Measurements from ENCODE around the gene PGBD1.

PGBD1 gene

DNA sequence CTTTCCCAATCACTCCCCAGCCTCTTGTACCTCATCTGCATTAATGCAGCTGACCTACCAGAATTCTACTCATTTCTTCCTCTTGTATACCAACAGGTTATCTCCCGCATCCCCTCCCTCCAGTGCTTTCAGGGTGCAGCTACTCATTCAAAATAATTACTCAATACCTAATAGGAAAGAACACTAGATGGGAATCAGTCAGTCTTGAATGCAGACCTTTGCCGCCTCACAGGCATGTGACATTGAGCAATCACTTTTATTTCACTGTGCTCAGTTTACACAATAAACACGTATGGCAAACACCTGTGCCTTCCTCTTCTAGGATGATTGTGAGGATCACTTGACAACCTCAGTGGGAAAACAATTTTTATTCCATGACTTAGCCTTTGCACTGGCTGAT is 41.3 kb downstream of the PGBD1 start:
- DNase-seq (ENCODE audit: extremely low read depth, low read depth): no peak
- no peak overlapping the region for H3K4me3 ChIP-seq (replicated peaks; ENCODE audit: low read depth, low read length)
- TF ChIP-seq CTCF (IDR thresholded peaks at IDR 0.05; ENCODE audit: low read depth, low read length, missing control alignments): no peak

DNA sequence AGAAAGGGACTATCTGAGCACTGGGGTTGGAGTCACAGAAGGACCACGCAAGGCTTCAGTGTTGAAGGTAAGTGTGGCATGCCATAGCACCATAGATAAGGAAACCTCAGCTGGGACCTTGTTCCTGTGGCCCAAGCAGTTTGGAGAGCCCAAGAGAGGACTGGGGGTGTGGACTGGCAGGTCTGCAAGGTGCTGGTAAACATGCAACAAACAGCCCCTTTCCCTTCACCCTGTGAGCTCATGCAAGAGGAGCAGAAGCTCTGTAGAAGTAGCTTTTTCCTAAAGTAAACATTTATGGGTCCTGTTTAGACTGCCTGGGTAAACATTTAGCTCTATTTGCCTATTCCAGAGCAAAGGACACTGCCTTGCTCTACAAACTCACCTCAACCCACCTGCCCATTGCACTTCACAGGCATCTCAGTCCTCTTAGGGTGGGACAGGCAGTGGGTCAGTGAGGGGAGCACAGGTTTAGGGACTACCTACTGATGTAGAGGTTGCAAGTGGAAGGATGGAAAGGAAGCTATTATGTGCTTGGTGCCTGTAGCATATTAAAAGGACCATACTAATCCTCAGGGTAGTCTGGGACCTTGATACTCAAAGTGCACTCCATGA is 42.5 kb downstream of the PGBD1 start:
- TF ChIP-seq CTCF (IDR thresholded peaks at IDR 0.05; ENCODE audit: low read depth, low read length, missing control alignments): no peak
- no peak overlapping the region for H3K4me3 ChIP-seq (replicated peaks; ENCODE audit: low read depth, low read length)
- DNase-seq (ENCODE audit: extremely low read depth, low read depth): no peak

- no peak for TF ChIP-seq CTCF (IDR thresholded peaks at IDR 0.05; ENCODE audit: low read depth, low read length, missing control alignments)
- H3K4me3 ChIP-seq (replicated peaks; ENCODE audit: low read depth, low read length): no peak overlapping the region
- DNase-seq (ENCODE audit: extremely low read depth, low read depth): no peak
Observed at GRCh38 chr6:28326371-28326948, 45.1 kb downstream of the PGBD1 start.

DNA sequence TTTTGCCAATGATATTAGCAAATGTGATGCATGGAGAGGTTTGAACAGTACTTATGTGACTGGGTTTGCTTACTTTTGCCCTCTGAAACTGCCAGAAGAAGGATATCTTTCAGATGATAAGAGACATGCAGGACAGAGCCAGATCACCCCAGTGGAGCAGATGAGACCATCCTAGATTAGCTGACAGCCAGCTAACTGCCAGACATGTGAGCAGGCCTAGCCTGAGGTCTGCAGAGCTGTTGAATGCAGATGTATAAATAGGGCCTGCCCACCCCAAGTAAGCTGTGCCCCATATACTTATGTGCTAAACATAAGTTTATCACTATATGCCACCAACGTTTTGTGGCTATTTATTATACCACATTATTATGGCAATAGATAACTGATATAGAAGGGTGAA is 48.7 kb downstream of the PGBD1 start:
- H3K4me3 ChIP-seq (replicated peaks; ENCODE audit: low read depth, low read length): no peak overlapping the region
- TF ChIP-seq CTCF (IDR thresholded peaks at IDR 0.05; ENCODE audit: low read depth, low read length, missing control alignments): no peak
- no peak for DNase-seq (ENCODE audit: extremely low read depth, low read depth)

DNA sequence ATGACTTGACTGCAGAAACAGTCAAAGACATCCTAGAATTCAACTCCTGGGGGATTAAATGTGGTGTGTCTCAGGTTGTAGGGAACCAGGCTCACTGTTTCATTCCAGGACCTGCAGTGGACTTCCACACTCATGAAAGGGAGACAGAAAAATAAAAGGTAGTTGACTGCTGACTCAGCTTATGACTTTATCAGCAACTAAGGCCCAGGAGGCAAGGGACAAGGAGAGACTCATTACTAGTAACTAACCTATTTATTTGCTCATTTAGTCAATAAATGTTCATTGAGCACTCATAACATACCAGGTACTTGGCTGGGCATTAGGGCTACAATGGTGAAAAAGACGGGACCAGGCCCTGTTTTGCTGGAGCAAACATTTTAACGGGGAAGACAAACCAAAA is 51.7 kb downstream of the PGBD1 start:
- no peak for TF ChIP-seq CTCF (IDR thresholded peaks at IDR 0.05; ENCODE audit: low read depth, low read length, missing control alignments)
- DNase-seq (ENCODE audit: extremely low read depth, low read depth): no peak

DNA sequence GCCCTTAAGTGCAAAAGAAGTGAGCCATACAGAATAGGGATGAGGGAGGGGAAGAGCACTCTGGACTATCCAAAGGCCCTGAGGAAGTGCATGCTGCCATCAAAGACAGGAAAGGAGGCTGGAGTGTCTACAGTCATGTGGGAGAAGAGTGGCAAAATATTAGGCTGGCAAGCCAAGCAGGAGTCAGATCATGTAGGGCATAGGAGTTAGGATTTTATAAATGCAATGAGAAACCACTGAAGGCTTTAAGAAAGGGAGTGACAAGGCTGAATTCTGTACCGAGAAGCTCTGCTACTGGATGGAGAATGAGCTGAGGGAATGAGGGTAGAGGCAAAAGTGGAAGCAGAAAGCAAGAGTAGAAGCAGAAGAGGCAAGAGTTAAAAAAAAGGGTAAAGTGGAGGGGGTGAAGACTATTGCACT is 52.2 kb downstream of the PGBD1 start:
- DNase-seq (ENCODE audit: extremely low read depth, low read depth): no peak
- no peak for TF ChIP-seq CTCF (IDR thresholded peaks at IDR 0.05; ENCODE audit: low read depth, low read length, missing control alignments)
- H3K4me3 ChIP-seq (replicated peaks; ENCODE audit: low read depth, low read length): no peak overlapping the region

More for the DNA sequence above, 51.7 kb downstream of the PGBD1 start:
- no peak overlapping the region for H3K4me3 ChIP-seq (replicated peaks; ENCODE audit: low read depth, low read length)

All from HFF-Myc (cell line).